Upper lobe of left lung (tissue), 4 donors: Measurements from ENCODE around the gene LTBP1.

Experiments used
- POLR2A ChIP-seq, 4 donors: fragments of 450-650 bp; IDR thresholded peaks; one replicate each; pipeline ENCODE4 v1.5.1; 2016 to 2017; ENCODE audit warnings: antibody characterized with exemption in 4 of 4, mild to moderate bottlenecking in 2 of 4
- POLR2AphosphoS5 ChIP-seq, 2 donors: sonication (generic); formaldehyde crosslinking; IDR thresholded peaks; one replicate each; pipeline ENCODE4 v1.5.1; 2017; ENCODE audit warnings: antibody characterized with exemption in 2 of 2

DNA sequence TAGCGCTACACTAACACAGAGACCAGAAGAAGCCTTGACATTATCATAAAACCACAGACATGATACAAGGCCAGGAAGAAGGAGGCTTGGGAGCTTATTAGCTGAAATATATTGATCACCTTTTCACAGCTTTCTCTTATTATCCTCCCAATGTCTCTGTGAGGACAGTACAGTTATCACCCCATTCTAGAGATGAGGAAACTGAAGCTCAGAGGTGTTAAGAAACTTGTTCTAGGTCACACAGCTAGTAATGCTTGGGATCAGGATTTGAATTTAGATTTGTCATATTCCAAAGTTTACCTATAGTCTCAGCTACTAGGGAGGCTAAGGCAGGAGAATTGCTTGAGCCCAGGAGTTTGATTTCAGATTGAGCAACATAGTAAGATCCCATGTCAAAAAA, 44.6 kb upstream of the LTBP1 start:
- TF ChIP-seq POLR2AphosphoS5 (IDR thresholded peaks at IDR 0.05) (no peak), POLR2A (IDR thresholded peaks at IDR 0.05) (no peak)
